Endodermal cell (in vitro differentiated cells): ENCODE results near the gene ABRACL. TPM values are rescaled to one million over a fixed set of nuclear protein-coding genes. Genes with fewer than 3 reads are reported as not detected.

Experiments
- DNase-seq: peaks from one replicate; pipeline ENCODE4 v3.0.0-alpha.2; 2017
- H3K27ac ChIP-seq: 2 replicates; pipeline ENCODE4 v1.5.1; 2013; ENCODE audit warnings: mild to moderate bottlenecking, low read depth, low read length, moderate library complexity
- H3K27me3 ChIP-seq: 2 replicates; pipeline ENCODE4 v1.6.1; 2013; ENCODE audit warnings: mild to moderate bottlenecking, low read length, moderate library complexity; ENCODE audit not compliant: insufficient read depth, control insufficient read depth, poor library complexity, severe bottlenecking
- H3K36me3 ChIP-seq: 2 replicates; pipeline ENCODE4 v1.7.0; 2013; ENCODE audit warnings: mild to moderate bottlenecking, low read length, moderate library complexity; ENCODE audit not compliant: control insufficient read depth, insufficient read depth
- H3K4me1 ChIP-seq: one replicate; pipeline ENCODE4 v1.7.0; 2013; ENCODE audit warnings: low read length; ENCODE audit not compliant: control insufficient read depth, insufficient read depth
- H3K4me3 ChIP-seq: 2 replicates; pipeline ENCODE4 v1.5.1; 2013; ENCODE audit warnings: mild to moderate bottlenecking, low read length, moderate library complexity
- H3K9ac ChIP-seq: 2 replicates; pipeline ENCODE4 v1.6.1; 2013; ENCODE audit warnings: mild to moderate bottlenecking, low read length, moderate library complexity; ENCODE audit not compliant: poor library complexity, severe bottlenecking; ENCODE audit errors: extremely low read depth
- H3K9me3 ChIP-seq: 2 replicates; pipeline ENCODE4 v1.6.1; 2013; ENCODE audit warnings: mild to moderate bottlenecking, low read length, moderate library complexity; ENCODE audit not compliant: control insufficient read depth
- H3K27ac Mint-ChIP-seq: 2 replicates; pipeline ENCODE4 v1.8.0; 2020; ENCODE audit warnings: mixed read lengths
- H3K27me3 Mint-ChIP-seq: 2 replicates; pipeline ENCODE4 v1.8.0; 2021; ENCODE audit warnings: mild to moderate bottlenecking, mixed read lengths; ENCODE audit not compliant: insufficient read depth
- H3K36me3 Mint-ChIP-seq: 2 replicates; pipeline ENCODE4 v1.8.0; 2020; ENCODE audit warnings: low read depth, mixed read lengths
- H3K4me1 Mint-ChIP-seq: 2 replicates; pipeline ENCODE4 v1.8.0; 2020; ENCODE audit warnings: mixed read lengths
- H3K4me3 Mint-ChIP-seq: 2 replicates; pipeline ENCODE4 v1.8.0; 2020; ENCODE audit warnings: mild to moderate bottlenecking, moderate library complexity, mixed read lengths
- H3K9me3 Mint-ChIP-seq: 2 replicates; pipeline ENCODE4 v1.8.0; 2020; ENCODE audit warnings: mild to moderate bottlenecking, mixed read lengths
- CTCF ChIP-seq: fragments of 200-600 bp; sonication (generic); conservative IDR thresholded peaks from 2 replicates; pipeline ENCODE4 v1.5.0; 2021; ENCODE audit warnings: antibody characterized with exemption, mild to moderate bottlenecking
- WGBS, 2 experiments: methylation state at CpG; one replicate each; pipeline versions ENCODE4 v1.1.5 to v1.1.7; 2013; ENCODE audit warnings: missing lambda C conversion rate in 2 of 2, mixed read lengths in 1 of 2; ENCODE audit not compliant: insufficient coverage in 1 of 2, insufficient read length in 1 of 2; 5-methylcytosine and 5-hydroxymethylcytosine counted together
- total RNA-seq, 2 donors: library from RNA; stranded (reverse); fragmentation: NEBNext Ultra II Directional in 1 of 2; extraction: Animal tissue kit (Norgen Biotek cat#: 25700) in 1 of 2; gene quantifications; 2 replicates in 1 of 2; 3 replicates in 1 of 2; pipeline ENCODE4 v1.2.1, GENCODE V29; 2021

ABRACL gene
- total RNA-seq, 2 donors from 2014 or later, result 24.7 to 45.8 TPM

GRCh38 chr6:139003751-139004150 is 24.8 kb upstream of the ABRACL start:
- Histone ChIP-seq H3K9me3 (no peaks in the 10 kb centered on the region), H3K36me3 (no peaks in the 10 kb centered on the region), H3K9ac (no peak overlapping the region), H3K27ac (no peak overlapping the region), H3K27me3 (peaks cover 96% of the 10 kb centered on the region), H3K4me3 (no peak overlapping the region), H3K4me1 (no peaks in the 10 kb centered on the region)
- TF ChIP-seq CTCF, result no peak
- H3K27me3 Mint-ChIP-seq, result peaks cover 92% of the 10 kb centered on the region
- no peak overlapping the region for H3K27ac Mint-ChIP-seq
- no peaks in the 10 kb centered on the region for H3K9me3 Mint-ChIP-seq
- no peak for DNase-seq
- H3K4me3 Mint-ChIP-seq, result no peak overlapping the region
- no peaks in the 10 kb centered on the region for H3K4me1 Mint-ChIP-seq
- H3K36me3 Mint-ChIP-seq, result no peaks in the 10 kb centered on the region

GRCh38 chr6:139006477-139006876 is 22.1 kb upstream of the ABRACL start:
- no peak overlapping the region for H3K4me3 ChIP-seq
- Mint-ChIP-seq H3K4me3 (no peak overlapping the region), H3K9me3 (no peaks in the 10 kb centered on the region), H3K4me1 (peaks cover 5% of the 10 kb centered on the region), H3K36me3 (no peaks in the 10 kb centered on the region), H3K27ac (no peak overlapping the region), H3K27me3 (peaks cover 96% of the 10 kb centered on the region)
- peaks cover 94% of the 10 kb centered on the region for H3K27me3 ChIP-seq
- no peak overlapping the region for H3K27ac ChIP-seq
- WGBS, 2 experiments, result 92% methylated on average over 3 of the region's 3 CpGs; no CpG with 5 or more reads in 1 of the 2 experiments
- TF ChIP-seq CTCF, result no peak
- H3K9ac ChIP-seq, result no peak overlapping the region
- H3K4me1 ChIP-seq, result no peaks in the 10 kb centered on the region
- DNase-seq, result no peak
- H3K9me3 ChIP-seq, result no peaks in the 10 kb centered on the region
- no peaks in the 10 kb centered on the region for H3K36me3 ChIP-seq

GRCh38 chr6:139007428-139007827 is 21.1 kb upstream of the ABRACL start:
- Histone ChIP-seq H3K36me3 (no peaks in the 10 kb centered on the region), H3K4me3 (no peak overlapping the region), H3K4me1 (no peaks in the 10 kb centered on the region), H3K9me3 (no peaks in the 10 kb centered on the region), H3K9ac (no peak overlapping the region), H3K27me3 (peaks cover 94% of the 10 kb centered on the region), H3K27ac (no peak overlapping the region)
- Mint-ChIP-seq H3K4me3 (no peak overlapping the region), H3K9me3 (no peaks in the 10 kb centered on the region), H3K27ac (no peak overlapping the region), H3K27me3 (peaks cover 96% of the 10 kb centered on the region), H3K36me3 (no peaks in the 10 kb centered on the region), H3K4me1 (peaks cover 5% of the 10 kb centered on the region)
- no peak for TF ChIP-seq CTCF
- 100% methylated on average over 1 of the region's 1 CpG; no CpG with 5 or more reads in 1 of the 2 experiments for WGBS, 2 experiments
- DNase-seq, result no peak
